ENCODE results near the gene CCDC102B.
"Not testable (repeated sequence)": the region's sequence is repeated elsewhere in the genome, so short reads cannot be mapped to it uniquely, and the experiment has no call there.

Gene CCDC102B

DNA sequence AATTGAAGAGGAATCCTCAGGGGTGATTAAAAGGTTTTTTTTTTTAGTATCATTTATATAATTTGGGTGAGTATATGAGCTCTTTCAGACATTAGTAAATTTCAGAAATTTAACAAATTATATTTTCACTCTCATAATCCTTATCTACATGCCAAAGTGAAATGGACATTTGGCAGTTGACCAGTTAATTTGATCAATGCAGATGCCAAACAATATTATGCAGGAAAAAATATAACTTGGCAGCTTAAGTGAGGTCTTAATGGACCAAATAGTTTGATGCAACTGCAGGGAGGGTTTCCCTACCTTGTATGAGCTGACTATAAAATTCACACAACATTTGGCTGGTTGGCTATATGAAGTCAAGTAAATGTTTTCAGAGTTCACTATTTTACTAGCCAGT lies 185.2 kb downstream of the CCDC102B start:
- no peak for DNase-seq

DNA sequence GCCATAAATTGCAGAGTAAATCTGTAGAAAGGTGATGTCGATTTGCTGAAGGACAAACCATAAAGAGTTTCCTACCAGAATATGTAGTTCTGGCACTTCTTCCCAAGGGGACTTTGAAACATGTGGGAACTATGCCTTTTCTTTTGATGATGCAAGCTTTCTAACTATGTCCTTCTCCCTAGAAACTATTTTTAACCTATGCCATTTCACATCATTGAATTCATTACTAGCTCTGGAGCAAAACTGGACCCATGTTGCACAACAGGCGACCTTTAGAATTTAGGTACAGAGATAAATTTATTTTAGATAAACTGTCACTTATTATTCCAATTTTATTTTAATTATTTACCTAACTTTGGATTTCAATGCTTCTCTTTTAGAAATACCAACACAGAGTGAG lies 186.5 kb downstream of the CCDC102B start:
- no peak for DNase-seq

DNA sequence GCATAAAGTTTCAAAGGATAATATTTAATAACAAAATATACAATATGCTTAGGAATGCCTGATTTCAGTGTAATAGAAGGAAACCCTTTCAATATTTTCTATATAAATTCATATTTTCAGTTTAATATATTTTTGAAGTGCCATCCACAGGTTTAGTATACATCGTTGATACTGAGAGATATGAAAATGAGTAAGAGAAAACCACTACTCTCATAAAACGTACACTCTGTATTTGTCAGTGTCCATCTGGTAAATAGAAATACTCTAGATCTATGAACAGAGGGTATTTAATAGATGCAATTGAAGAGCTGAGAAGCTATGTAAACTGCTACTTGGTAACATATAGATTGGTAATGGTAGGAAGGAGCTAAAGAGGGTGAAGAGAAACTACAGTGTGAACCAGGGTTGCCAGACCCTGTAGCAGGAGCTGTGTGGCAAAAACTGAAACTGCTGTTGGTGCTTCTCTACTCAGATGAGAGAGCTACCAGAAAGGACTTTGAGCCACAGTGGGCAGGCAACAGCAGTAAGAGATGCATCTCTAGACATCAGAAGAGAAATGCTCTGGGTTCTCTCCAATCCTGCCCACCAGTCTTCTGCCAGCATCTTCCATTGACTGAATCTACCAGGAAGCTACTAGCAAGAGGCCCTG lies 187.4 kb downstream of the CCDC102B start:
- DNase-seq = no peak

DNA sequence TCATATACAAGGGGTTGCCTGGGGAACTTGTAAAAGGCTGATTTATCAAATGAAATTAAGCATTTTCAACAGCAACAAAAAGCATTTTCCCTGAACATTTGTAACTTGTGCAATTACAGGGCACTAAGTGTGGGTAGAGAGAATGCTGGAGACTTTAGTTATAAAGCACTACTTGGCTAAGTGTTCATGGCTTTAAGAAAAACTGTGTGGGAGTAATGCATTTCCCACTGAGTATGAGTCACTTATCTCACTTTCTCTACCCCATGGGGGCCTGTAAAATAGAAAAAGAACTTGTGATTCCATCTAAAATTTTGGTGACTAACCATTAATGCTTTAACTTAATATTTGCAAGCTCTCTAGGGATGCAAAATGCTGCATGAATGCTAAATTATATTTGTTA lies 193.4 kb downstream of the CCDC102B start:
- DNase-seq = no peak

DNA sequence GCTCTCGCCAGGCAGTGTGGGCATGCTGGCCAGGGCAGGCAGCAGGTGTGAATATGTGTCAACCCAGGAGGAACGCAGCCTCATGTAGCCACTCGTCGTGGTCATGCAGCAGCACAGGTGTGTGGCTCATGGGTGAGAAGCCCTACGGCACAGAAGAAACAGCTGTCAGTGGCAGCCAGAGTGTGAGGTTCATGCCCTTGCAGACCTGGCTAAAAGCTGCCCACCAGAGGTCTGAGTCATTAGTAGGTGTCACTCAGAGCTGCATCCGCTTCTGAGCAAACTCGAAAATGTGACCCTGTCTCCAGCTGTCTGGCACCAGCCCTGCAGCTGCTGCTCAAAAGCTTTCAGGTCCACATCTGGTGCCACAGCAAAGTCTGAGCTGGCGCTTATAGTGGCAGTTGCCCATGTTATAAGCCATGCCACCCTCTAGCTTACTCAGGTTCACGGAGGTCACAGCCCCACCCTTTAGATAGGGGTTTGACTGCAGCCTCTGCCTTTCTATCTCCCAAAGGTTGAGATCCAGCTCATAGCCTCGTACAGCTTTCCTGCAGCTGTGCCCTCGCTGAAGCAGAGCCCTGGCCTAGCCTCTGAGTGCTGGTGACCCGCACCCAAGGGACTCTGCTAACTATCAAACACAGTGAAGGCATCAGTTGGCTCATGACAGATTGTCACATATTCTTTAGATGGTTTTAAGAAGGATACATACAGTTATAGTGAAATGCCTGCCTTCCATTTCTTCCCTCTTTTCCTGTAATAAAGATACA lies 195.0 kb downstream of the CCDC102B start:
- DNase-seq = no peak

DNA sequence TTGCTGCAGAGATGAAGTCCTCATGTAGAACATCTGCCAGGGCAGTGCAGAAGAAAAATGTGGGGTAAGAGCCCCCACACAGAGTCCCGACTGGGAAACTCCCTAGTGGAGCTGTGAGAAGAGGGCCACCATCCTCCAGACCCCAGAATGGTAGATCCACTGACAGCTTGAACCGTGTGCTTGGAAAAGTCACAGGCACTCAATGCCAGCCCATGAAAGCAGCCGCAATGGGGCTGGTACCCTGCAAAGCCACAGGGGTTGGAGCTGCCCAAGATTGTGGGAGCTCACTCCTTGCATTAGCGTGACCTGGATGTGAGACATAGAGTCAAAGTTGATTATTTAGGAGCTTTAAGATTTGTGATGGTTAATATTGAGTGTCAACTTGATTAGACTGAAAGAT lies 197.8 kb downstream of the CCDC102B start:
- DNase-seq = no peak

DNA sequence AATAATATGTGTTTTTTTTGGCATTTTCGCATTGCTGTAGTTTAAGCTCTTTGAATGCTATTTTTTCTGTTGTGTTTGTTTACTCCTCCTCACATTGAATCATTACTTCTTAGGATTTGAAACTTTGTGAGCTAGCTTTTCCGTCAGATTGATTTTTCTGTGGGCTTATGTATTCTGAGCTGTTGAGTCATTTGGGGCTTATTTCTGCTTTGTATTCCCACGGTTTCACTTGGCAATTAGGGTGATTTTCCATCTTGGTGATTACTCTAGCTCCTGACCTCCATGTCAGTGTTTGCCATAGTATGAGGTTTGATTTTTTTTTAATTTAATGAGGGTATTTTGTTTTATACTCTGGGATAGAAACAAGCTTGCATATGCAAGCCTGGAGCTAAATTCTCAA lies 200.0 kb downstream of the CCDC102B start:
- DNase-seq = no peak

DNA sequence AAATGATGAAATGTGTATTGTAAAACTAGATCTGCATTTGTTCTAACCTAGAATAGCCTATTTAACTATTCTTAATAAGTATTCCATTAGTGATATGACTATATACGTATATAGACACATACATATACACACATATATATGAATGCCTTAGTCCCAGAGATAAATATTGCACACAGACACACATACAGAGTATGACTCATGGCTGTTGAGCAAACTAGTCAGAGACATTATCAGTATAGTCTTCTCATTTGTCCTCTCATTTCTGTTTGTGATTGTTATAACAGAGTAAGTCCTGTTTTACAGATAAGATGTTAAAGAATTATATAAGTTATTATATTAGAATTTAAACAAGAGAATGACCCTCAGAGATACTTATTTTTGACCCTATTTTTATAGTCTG lies 202.5 kb downstream of the CCDC102B start:
- DNase-seq = no peak

DNA sequence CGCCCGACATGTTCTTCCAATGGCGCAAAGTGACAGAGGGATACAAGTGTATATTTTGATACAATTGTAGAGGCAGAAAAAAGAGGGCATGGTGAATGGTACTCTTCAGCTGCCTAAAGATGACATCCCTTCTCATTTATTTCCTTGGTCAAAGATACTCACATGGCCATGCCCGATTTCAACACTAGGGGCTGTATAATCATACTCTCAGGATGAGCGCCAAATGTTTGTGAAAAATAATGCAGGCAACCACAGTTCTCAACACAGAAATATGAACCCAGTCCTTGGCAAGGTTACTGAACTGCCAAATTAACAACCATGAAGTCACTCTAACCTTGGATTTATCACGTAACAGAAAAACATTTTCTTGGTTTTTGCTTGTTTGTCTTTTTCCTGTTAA lies 204.4 kb downstream of the CCDC102B start:
- DNase-seq = no peak

DNA sequence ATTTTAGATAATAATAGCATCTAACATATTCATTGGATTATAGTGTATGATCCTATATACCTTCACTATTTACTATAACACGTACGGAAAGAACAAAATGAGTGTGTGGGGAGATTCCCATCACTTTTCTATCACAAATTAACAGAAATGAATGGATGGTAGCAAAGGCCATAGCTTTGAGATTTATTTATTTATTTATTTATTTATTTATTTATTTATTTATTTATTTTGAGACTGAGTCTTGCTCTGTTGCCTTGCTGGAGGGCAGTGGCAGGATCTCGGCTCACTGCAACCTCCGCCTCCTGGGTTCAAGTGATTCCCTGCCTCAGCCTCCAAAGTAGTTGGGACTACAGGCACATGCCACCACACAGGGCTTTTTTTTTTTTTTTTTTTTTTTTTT lies 208.3 kb downstream of the CCDC102B start:
- DNase-seq = not testable (repeated sequence)

DNA sequence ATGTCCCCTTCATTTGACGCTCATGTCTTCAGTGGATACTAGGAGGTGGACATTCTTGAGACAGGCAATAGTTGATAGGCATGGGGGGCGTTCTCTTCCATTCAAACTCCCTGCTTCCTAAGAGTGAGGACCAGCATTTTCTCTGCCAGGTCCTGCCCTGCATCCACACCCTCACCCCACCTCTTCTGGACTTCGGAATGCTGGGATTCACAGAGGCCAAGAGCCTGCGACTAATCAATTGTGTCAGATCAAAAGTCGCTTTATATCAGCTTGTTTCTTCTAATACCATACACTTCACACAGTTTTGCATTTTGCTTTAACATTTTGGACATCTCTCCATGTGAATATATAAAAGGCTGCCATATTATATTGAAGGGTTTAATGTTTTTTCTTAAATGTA lies 210.7 kb downstream of the CCDC102B start:
- no peak for DNase-seq

DNA sequence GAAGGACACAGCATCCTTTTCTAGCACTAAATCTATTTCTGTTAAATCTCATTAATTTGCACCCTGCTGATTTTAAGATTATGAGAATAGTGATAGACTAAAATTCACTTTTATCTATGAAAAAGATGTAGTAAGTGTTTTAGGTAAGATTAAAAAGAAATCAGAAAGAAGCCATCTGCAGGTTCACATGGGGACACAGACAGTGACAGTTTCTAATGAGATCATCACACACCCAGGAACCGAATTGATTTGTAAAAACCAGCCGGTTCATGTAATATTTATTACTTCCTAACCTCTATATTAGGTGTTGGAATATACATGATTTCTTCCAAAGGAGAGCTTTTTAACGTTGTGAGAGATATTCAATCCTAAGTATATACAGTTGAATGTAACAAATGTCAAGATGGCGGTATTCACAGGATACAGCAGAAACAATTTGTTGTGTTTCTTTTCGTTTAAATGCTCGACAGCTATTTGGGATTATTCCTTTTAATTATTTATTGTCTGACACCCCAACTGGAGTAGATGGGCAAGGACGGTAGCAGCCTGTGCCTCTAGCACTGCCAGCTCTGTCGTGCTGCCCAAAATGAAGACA lies 223.4 kb downstream of the CCDC102B start:
- no peak for DNase-seq

DNA sequence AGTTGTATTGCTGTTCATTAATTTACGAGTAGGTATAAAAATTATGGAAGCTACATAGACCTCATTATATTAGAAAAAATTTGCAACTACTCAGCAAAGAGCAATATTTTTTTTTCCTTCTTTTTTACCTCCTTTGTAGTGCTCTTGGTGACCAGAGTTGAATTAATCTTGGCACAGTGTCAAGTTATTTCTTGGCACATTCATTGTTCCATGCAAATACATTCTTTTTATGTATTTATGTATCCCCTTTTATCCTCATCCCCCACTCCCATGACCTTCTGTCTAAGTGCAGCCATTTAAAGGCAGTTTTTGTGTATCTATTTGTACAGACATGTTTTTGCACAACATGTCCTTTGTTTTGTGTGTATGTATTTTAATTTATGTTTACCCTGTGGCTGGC lies 224.5 kb downstream of the CCDC102B start:
- no peak for DNase-seq

DNA sequence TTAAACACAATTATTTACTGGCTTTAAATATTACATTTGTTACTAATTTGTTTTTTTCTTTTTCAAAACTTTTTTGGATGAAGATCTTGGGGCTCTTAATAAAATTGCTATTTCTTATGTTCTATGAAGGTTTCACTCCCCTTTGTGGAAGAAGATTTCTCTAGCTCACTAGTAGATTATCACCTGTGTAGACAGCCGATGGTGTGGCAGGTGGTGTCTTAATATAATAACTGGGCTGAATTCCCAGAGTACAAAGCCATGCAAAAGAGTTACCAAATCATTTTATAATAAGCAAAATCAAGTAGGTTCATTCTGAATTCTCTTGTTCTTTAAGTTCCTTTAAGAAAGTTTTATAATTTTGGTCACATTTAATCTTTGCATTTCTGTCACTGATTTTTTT lies 233.7 kb downstream of the CCDC102B start:
- DNase-seq = no peak

DNA sequence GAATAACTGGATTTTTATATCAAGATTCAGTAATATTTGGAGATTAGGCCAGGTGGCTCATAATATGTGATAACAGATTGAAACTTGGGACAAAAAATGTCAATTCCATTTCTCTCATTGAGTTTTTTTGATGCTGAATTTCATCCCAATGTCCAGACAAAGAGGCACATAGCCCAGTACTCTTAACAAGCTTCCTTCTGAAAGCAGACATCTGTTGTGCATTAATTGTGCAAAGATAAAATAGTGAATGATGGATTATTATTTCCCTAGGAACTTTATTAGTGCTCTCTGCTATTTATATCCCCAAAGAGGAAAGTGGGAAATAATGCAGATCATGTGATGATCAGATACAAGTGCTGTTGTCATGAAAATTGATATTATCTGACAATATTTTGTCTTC lies 234.1 kb downstream of the CCDC102B start:
- no peak for DNase-seq

DNA sequence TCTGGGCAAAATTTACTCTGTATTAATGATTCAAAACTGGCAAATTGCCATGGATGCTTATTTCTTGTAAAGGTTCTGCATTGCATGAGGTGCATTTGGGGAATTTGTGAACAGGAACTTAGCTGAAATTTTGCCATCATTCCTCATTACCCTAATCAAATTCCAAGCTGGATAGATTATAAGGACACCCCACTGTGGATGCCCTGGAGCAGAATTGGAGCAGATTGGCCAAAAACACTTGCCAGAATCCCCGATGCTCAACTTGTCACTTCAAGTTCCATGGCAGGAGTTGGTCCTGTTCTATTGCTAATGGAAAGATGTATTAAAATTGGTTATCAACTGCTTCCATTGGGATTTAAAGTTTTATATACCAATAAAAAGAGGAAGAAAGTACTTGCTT lies 237.9 kb downstream of the CCDC102B start:
- DNase-seq = no peak

DNA sequence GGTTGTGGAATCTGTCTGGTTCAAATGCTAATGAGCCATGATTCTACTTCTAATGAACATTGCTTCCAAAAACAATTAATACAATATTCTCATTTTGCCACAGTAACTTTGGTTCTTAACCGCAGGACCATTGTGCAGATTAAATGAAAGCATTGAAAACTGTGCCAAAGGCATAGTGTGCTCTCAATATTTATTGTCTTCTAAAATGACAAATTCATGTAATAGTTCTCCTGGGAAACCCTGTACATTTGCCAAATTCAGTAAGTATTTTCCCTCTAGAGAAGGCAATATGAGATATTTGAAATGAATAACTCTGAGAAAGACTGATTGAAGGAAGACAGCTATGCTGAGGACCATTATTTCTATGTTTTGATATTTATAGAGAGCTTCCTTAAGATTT lies 246.3 kb downstream of the CCDC102B start:
- no peak for DNase-seq

DNA sequence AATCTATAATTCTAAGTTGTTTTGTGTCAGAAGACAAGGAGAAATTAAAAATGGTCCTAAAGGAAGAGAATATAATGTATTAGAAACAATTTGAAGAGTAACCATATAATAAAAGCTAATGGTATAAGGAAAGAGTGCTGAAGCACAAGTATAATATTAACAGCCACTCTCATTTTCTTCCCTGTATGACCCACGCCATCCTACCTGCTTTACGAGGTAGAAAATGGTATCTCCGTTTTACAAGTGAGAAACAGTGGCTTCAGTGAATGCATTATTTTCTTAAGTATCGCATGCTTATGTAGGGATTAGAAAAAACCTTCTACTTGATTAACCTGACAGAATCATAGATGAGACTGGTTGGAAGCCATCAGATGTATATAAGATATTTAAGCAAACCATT lies 266.2 kb downstream of the CCDC102B start:
- no peak for DNase-seq

DNA sequence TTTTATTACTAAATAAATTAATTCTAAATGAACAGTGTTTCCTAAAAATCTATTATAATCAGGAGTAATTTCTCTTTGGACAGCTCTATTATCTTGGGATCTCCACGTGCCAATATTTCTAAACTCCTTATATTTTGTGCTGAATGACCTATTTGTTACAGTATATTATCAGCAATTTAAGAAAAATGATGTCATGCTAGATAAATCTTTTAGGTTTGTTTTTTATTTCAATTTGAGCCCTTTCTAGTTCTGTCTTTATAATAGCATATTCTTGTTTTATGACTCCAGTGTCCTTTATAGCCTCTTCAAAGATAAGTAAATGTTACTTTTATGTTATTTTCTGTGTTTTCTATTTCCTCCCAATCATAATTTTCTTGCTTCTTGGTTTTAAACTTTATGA lies 269.2 kb downstream of the CCDC102B start:
- DNase-seq = no peak

DNA sequence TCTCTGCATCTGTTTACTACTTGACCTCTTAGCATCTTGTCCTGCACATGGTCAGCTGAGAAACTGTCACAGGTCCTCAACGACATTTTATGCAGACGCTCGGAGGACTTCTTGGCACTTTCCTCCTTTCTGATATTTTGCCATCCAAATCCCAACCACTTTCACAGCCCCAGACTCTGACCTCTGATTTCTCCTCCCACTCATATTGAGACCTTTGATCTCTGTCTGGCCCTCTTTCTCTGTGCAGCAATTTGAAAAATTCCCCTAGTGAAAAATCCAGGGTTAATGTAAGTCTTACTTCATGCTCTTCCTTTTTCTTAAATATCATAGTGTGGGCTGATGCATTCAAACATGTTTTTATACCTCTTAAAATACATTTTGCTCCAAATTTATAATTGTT lies 273.8 kb downstream of the CCDC102B start:
- DNase-seq = no peak

DNA sequence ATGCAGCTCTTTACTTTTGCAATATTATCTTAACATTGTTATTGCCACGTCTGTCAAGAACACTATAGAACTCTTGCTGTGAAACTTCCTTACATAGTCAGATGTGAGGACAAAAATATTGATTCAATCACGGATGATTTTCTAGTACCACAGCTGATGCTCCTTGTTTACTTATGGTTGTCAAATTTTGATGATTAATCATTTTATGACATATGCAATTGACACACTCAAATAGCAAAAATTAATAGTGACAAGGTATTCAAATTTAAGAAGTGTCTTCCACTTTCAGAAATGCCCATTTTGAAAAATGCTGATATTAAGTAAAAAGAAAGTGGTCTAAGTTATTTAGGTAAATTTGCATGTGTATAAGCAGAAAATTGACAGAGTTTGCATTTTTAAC lies 284.0 kb downstream of the CCDC102B start:
- no peak for DNase-seq

DNA sequence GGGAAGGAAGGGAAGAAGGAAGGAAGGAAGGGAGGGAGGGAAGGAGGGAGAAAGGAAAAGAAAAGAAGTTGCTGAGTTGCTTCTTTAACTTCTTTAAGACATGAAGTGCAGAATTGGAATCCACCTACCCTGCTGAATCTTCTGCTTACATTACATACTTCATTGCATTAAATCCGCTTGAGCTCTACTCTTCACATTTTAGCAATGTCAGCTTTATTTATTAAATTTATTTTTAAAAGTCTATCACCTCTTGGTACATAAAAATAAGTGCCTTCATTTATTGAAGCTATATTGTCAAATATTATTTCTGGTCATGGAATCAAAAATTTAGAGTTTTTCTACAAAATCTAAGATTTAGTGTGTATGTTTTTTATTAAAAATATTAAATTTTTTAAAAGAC lies 284.6 kb downstream of the CCDC102B start:
- DNase-seq = no peak

DNA sequence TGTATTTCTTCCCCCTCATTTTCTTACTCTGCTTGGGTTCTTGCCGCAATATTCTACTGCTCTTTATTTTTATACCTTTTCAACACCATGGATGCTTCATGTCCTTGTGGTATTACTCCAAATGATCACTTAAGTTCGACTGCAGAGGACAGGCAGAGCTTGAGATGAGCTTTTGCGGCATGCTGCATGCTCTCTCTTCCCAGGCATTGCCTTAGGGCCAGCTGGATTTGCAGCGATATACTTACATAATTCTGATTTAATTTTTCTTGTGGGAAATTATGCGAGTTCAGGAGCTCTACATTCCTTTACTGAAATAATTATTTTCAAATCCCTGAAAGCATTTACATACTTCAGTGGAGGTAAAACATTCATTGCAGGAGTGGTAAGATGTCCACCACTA lies 288.1 kb downstream of the CCDC102B start:
- DNase-seq = no peak

DNA sequence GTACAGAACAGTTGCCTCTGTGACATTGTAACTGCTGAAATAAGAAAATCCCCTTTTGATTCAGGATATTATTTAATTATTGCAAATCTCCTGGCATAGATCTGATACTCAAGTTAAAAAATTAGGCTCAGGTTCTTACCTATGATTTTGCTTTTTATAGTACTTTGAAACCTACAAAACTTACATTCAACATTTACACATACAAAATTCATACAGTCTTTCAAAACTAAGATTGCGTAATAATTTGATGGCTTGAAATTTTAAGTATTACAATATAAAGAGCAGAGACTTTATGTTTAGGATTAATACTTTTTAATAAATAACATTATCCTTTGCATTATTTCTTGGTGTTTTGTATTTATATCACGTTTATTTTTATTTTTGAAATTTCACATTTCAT lies 291.1 kb downstream of the CCDC102B start:
- no peak for DNase-seq

DNA sequence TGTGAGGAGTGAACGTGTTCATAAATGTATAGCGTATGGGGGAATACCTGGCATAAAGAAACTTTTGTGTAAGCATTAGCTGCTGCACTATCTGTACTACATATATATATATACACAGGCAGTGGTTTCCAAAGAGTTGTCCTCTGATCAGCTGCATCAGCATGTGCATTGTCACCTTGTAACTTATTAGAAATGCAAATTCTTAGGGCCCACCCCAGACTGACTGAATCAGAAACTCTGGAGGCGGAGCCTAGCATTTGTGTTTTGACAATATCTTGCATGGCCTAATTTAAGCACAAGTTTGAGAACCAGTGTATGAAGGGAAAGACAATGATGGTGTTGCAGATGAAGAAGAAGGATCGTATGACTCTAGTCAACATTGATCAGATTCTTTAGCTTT lies 299.5 kb downstream of the CCDC102B start:
- no peak for DNase-seq

Measured in effector CD8-positive, alpha-beta T cell (primary cell).